GM19467 (cell line): ENCODE measurements around the gene SLC3A2.
"Not testable (repeated sequence)": the region's sequence is repeated elsewhere in the genome, so short reads cannot be mapped to it uniquely, and the experiment has no call there.

ENCODE experiments used
- ATAC-seq: cut with Tn5 transposase; IDR thresholded peaks from one replicate; pipeline ENCODE4 v1.9.1; 2021; ENCODE audit warnings: mild to moderate bottlenecking, moderate library complexity; ENCODE audit not compliant: unreplicated experiment

Gene SLC3A2

GRCh38 chr11:62852523-62853188 lies 28.0 kb upstream of the SLC3A2 start:
- ATAC-seq = no peak

- no peak for ATAC-seq
These were observed 27.3 kb upstream of the SLC3A2 start for GRCh38 chr11:62853279-62853965.

- no peak for ATAC-seq
These were observed 26.5 kb upstream of the SLC3A2 start for GRCh38 chr11:62854013-62854824.

- ATAC-seq = no peak
These were observed 25.7 kb upstream of the SLC3A2 start for GRCh38 chr11:62854825-62855570.

- peak; percentile 84 for ATAC-seq
These were observed 24.9 kb upstream of the SLC3A2 start for GRCh38 chr11:62855571-62856332.

- ATAC-seq = no peak
These were observed 24.3 kb upstream of the SLC3A2 start for GRCh38 chr11:62856333-62856895.

- no peak for ATAC-seq
These were observed 23.1 kb upstream of the SLC3A2 start for GRCh38 chr11:62857541-62857982.

GRCh38 chr11:62858201-62858600 lies 22.5 kb upstream of the SLC3A2 start:
- no peak for ATAC-seq

GRCh38 chr11:62859281-62859703 lies 21.4 kb upstream of the SLC3A2 start:
- not testable (repeated sequence) for ATAC-seq

- ATAC-seq = no peak
These were observed 19.7 kb upstream of the SLC3A2 start for GRCh38 chr11:62860835-62861563.

GRCh38 chr11:62861564-62862192 lies 19.0 kb upstream of the SLC3A2 start:
- not testable (repeated sequence) for ATAC-seq

- ATAC-seq = no peak
These were observed 16.9 kb upstream of the SLC3A2 start for GRCh38 chr11:62863687-62864335.

- no peak for ATAC-seq
These were observed 15.1 kb upstream of the SLC3A2 start for GRCh38 chr11:62865635-62866034.

GRCh38 chr11:62874851-62875250 lies 5.8 kb upstream of the SLC3A2 start:
- ATAC-seq = no peak

GRCh38 chr11:62875698-62876478 lies 4.8 kb upstream of the SLC3A2 start:
- no peak for ATAC-seq

- no peak for ATAC-seq
These were observed 4.0 kb upstream of the SLC3A2 start for GRCh38 chr11:62876712-62877111.

GRCh38 chr11:62879235-62879978 lies 1.3 kb upstream of the SLC3A2 start:
- no peak for ATAC-seq
